Fibroblast of pulmonary artery (primary cell): ENCODE measurements around the gene AFF3.

Experiments used
- DNase-seq: peaks from one replicate; pipeline ENCODE4 v3.0.0-alpha.2; 2010; ENCODE audit warnings: low read depth
- H3K4me3 ChIP-seq: replicated peaks from 2 replicates; pipeline ENCODE4 v1.5.1; 2011; ENCODE audit warnings: low read depth, mild to moderate bottlenecking, control low read depth, low read length, moderate library complexity
- TF ChIP-seq, protein P1 (sequence below): IDR thresholded peaks from 2 replicates; pipeline ENCODE4 v1.5.1; 2011; ENCODE audit warnings: mild to moderate bottlenecking, control low read depth, low read length, inconsistent platforms; ENCODE audit errors: missing control alignments

The AFF3 gene

DNA sequence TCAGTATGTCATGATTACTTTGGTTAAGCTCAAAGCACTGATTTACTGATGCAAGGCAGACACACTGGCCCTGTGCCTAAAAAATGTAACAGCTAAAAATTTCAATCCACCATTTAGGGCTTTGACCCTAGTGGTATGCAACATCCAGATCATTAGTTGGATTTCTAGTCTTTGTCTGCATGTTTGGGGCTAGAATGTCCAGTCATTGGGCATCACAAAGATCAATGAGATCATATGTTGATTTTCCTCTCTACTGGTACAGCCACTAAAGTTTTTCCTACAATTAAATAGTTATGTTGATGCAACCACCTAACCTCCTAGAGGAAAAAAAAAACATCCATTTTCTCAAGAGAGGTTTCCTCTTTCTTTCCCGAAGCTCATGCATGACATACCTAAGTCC is 599.1 kb downstream of the AFF3 start:
- no peak overlapping the region for H3K4me3 ChIP-seq
- TF ChIP-seq, protein P1, sequence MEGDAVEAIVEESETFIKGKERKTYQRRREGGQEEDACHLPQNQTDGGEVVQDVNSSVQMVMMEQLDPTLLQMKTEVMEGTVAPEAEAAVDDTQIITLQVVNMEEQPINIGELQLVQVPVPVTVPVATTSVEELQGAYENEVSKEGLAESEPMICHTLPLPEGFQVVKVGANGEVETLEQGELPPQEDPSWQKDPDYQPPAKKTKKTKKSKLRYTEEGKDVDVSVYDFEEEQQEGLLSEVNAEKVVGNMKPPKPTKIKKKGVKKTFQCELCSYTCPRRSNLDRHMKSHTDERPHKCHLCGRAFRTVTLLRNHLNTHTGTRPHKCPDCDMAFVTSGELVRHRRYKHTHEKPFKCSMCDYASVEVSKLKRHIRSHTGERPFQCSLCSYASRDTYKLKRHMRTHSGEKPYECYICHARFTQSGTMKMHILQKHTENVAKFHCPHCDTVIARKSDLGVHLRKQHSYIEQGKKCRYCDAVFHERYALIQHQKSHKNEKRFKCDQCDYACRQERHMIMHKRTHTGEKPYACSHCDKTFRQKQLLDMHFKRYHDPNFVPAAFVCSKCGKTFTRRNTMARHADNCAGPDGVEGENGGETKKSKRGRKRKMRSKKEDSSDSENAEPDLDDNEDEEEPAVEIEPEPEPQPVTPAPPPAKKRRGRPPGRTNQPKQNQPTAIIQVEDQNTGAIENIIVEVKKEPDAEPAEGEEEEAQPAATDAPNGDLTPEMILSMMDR: no peak
- no peak for DNase-seq

DNA sequence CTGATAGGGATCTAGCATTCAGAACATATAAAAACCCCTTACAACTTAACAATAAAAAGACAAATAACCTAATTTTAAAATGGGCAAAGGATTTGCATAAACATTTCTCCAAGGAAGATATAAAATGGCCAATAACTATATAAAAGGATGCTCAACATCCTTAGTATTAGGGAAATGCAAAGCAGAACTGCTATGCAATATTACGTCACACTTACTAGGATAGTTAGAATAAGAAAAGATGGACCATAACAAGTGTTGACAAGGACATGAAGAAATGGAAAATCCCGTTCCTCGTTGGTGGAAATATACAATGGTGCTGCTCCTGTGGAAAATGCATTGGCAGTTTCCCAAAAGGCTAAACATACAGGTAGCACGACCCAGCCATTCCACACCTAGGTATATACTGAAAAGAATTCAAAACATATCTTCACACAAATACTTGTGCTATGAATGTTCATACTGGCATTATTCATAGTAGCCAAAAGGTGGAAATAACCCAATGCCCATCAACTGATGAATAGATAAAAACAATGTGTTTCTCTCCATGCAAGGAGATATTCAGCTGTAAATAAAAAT is 604.4 kb downstream of the AFF3 start:
- no peak overlapping the region for H3K4me3 ChIP-seq
- DNase-seq: no peak
- TF ChIP-seq, protein P1: no peak

DNA sequence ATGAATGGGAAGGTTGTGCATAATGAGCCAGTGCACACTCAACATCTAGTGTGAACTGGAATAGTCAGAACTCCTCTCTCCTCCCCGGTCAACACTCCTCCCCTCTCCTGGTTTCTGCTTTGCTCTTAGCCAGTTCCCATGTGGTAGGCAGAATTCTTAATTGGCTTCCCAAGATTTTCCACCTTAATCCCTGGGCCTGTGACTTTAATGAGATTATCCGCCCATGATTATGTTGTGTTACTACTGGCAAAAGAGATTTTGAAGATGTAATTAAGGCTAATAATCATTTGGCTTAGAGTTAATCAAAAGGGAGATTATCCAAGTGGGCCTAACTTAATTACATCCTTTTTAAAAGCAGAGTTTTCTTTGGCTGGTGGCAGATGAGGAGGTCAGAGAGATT is 618.3 kb downstream of the AFF3 start:
- no peak overlapping the region for H3K4me3 ChIP-seq
- DNase-seq: no peak
- TF ChIP-seq, protein P1: no peak

DNA sequence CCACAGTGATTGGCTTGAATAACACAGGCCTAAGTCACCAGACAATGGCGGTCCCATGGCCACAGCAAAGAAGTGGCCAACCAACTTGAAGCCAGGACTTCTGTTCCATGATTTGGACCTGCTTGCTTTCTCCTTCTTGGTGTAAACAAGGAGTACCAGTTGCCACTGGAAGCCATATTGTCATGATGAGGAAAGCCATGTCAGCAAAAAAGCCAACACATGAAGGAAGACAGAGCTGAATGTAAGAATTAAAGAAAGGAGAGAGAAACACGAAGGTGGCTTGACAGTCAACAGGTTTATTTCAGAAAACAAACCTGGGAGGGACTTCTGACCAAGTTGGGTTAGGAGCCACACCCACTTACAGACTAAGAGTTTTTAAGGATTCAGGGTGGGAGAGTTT is 620.2 kb downstream of the AFF3 start:
- TF ChIP-seq, protein P1: no peak
- no peak for DNase-seq
- no peak overlapping the region for H3K4me3 ChIP-seq

DNA sequence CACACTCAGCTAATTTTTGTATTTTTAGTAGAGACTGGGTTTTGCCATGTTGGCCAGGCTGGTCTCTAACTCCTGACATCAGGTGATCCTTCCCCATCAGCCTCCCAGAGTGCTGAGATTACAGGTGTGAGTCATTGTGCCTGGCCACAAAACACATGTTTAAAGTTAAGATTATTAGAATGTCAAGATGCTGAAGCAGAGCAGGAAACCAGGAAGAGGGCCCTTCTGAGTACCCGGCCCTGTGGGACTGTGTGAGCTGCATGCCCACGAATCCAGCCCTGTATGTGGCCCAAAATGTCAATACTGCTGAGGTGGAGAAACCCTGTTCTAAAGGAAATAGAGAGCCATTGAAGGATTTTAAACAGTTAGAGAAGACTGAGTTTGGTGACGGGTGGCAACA is 621.6 kb downstream of the AFF3 start:
- TF ChIP-seq, protein P1: no peak
- DNase-seq: no peak
- no peak overlapping the region for H3K4me3 ChIP-seq

DNA sequence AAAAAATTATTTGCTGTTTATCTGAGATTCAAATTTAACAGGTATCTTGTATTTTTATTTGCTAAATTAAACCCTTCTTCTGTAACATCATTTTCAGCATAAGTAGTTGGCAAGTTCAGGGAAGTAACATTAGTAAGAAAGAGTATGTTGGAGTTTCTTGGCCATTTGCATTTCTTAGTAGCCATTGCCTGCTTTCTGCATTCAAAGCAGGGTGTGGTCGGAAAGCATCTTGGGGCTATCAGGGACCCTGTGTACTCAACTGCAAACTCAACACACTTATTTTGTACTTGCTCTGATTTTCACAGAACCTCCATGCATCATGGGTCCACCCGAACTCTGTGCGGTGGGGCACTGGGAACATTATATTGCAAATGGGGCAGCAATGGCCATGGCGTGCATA is 622.2 kb downstream of the AFF3 start:
- TF ChIP-seq, protein P1: no peak
- no peak for DNase-seq
- H3K4me3 ChIP-seq: no peak overlapping the region

DNA sequence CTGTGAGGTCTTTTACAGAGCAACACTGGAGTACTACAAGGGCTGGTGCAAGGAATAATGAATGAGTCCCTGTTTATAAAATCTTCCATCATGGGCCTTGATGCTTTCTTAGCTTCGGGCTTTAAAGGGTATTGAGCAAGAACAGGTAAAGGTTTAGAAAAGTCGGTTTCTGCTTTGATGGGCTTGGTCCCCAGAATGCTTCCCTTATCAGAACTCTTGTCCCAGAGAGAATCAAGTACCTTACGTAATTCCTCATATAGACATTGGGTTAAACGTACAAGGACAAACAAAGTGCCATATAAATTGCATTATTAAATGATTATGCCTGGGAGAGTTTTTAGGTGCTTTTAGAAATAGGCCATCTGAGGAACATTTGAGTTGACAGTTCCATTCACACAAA is 628.0 kb downstream of the AFF3 start:
- no peak for DNase-seq
- no peak overlapping the region for H3K4me3 ChIP-seq
- TF ChIP-seq, protein P1: no peak
